ENCODE results near the gene TBL1X. TPM values are rescaled to one million over a fixed set of nuclear protein-coding genes. Genes with fewer than 3 reads are reported as not detected.

The TBL1X gene
- total RNA-seq (2022; extraction: Qiagen RNA extraction): 11.7 to 15.7 TPM (median 13.8 TPM) in 5 replicates

DNA sequence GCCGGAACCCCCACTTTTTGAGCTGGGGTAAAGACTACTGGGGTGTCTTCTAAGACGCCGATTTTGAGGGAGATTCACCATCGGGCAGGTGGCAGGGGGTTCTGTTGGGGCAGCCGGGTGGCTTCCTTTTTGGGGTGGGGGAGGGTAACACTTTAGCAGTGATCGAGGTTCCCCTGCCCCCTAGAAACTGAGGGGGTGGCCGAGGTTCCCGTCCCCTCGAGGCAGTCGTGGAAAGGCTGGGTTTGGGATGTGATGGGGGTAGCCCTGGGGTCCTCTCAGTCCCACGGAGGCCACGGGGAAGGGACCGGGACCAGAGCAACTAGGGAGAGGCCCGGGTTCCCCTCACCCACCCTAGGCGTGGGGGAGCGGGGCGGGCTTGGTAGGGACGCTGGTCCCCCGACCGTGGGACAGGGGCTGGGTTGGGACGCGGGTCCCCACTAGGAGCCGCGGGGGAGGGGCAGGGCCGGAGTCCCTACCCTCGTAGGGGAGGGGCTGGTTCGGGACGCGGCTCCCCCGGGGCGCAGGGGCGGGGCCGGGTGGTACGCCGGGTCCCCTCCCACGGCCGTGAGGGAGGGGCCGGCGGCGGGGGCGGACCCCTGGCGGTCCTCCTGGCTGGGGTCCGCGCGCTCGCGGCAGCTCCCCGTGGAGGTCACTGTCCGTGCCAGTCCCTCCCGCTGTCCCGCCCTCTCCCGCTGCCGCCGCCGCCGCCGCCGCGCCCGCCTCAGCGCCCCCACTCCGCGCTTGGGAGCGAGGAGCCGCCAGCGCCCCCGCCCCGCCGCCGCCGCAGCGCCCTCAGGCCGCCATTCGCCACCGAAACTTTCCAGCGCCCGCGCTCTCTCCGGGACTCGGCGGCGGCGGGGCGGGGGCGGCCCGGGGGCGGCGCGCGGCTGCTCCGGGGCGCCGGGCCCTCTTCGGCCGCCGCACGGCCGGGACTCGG lies at the start of gene TBL1X:
TBL1X (plus strand) TSS at position 624 of the 937 bp plus-strand sequence. CDS start 188,529 bp downstream, outside the sequence.

DNA sequence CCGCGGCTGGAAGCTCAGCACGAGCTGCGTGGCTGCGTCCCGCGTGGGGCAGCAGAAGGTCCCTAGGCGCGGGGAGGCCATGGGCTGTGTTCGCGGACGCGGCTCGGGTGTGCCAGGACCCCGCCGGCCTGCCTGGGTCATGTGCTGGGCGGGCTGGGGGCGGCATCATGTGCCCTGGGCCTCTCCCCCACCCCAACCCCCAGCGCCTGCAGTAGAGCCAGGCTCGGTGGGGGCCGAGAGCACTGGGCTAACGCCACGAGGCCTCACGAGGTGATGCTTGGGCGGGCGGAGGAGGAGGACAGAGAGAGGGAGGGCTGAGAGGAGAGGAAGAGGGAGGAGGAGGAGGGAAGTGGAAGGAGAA lies 300.9 kb downstream of the TBL1X start, which contains the start of gene GPR143:
GPR143 (minus strand) TSS at position 111 of the 361 bp plus-strand sequence; CDS start at position 81, 30 bp downstream.

DNA sequence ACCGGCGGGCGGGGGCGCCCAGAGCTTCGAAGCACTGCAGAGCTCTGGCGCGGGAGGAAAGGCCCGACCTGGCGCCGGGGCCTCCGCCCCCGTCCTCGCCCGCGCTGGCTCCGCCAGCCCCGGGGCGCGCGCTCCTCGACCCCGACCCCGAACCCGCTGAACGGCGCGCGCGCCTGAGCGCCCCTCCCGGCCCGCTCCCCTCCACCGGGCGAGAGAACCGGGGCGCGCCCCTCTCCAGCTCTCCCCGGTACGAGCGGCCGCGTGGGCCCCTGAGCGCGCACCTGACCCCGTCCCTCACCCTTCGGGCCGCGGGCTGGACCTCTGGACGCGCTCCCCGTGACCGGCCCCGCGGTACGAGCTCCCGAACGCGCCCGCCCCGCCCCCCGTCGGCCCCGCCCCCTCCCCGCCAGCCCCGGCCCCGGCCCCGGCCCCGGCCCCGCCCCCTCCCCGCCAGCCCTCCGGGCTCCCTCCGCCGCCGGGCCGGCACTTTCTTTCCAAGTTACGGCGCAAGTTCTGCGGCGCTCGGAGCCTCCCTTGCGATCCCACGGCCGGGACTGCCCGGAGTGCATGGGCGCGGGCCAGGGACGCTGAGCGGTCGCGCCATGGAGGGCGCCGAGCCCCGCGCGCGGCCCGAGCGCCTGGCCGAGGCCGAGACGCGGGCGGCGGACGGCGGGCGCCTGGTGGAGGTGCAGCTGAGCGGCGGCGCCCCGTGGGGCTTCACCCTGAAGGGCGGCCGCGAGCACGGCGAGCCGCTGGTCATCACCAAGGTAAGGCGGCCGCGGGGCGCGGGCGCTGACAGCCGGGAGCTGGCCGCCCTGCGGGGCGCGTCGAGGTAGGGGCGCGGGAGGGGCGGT lies 321.3 kb downstream of the TBL1X start, which contains the start of gene SHROOM2:
SHROOM2 (plus strand) TSS at position 486 of the 854 bp plus-strand sequence; CDS start at position 603, 117 bp downstream.

All from A549 treated with AZD2906 at 1 μM for 4 hours (cell line).